ENCODE measurements around the gene CD247.

- TF ChIP-seq CTCF (IDR thresholded peaks at IDR 0.05; ENCODE audit: low read depth, low read length): no peak
- TF ChIP-seq MAX (IDR thresholded peaks at IDR 0.05; ENCODE audit: low read depth, low read length): no peak
- no peak for TF ChIP-seq MYC (IDR thresholded peaks at IDR 0.05; ENCODE audit: low read depth, low read length)
- TF ChIP-seq POLR2A (IDR thresholded peaks at IDR 0.05; ENCODE audit: extremely low read depth, insufficient read length): no peak
Observed at GRCh38 chr1:167488786-167489185, 29.5 kb downstream of the CD247 start.

Data from NB4 (cell line).